ENCODE results near the gene DLK2.
"Not testable (repeated sequence)": the region's sequence is repeated elsewhere in the genome, so short reads cannot be mapped to it uniquely, and the experiment has no call there.

DLK2 gene

DNA sequence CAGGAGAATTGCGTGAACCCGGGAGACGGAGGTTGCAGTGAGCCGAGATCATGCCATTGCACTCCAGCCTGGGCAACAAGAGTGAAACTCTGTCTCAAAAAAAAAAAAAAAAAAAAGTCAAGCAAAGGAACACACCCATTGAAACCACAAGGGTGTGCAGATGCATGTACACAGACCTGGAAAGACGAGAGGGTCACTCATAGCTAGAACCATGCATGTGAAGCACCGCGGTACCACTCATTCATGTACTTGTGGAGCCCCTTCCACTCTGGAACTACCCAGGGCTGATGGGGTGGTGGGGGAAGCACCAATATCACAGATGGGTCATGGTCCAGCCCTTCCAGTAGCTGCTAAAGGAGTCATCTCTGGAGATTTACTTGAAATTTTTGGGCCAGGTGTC is 14.6 kb upstream of the DLK2 start:
- DNase-seq = no peak
- Histone ChIP-seq H3K4me3 (ENCODE audit: low read depth, low read length) (no peak overlapping the region), H3K36me3 (no peaks in the 10 kb centered on the region), H3K27me3 (ENCODE audit: insufficient read depth, low read depth, severe bottlenecking) (no peaks in the 10 kb centered on the region), H3K9me3 (ENCODE audit: severe bottlenecking) (no peaks in the 10 kb centered on the region), H3K27ac (no peak overlapping the region)
- TF ChIP-seq, protein P1, sequence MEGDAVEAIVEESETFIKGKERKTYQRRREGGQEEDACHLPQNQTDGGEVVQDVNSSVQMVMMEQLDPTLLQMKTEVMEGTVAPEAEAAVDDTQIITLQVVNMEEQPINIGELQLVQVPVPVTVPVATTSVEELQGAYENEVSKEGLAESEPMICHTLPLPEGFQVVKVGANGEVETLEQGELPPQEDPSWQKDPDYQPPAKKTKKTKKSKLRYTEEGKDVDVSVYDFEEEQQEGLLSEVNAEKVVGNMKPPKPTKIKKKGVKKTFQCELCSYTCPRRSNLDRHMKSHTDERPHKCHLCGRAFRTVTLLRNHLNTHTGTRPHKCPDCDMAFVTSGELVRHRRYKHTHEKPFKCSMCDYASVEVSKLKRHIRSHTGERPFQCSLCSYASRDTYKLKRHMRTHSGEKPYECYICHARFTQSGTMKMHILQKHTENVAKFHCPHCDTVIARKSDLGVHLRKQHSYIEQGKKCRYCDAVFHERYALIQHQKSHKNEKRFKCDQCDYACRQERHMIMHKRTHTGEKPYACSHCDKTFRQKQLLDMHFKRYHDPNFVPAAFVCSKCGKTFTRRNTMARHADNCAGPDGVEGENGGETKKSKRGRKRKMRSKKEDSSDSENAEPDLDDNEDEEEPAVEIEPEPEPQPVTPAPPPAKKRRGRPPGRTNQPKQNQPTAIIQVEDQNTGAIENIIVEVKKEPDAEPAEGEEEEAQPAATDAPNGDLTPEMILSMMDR (IDR thresholded peaks at IDR 0.05; ENCODE audit: low read depth, low read length) = no peak

DNA sequence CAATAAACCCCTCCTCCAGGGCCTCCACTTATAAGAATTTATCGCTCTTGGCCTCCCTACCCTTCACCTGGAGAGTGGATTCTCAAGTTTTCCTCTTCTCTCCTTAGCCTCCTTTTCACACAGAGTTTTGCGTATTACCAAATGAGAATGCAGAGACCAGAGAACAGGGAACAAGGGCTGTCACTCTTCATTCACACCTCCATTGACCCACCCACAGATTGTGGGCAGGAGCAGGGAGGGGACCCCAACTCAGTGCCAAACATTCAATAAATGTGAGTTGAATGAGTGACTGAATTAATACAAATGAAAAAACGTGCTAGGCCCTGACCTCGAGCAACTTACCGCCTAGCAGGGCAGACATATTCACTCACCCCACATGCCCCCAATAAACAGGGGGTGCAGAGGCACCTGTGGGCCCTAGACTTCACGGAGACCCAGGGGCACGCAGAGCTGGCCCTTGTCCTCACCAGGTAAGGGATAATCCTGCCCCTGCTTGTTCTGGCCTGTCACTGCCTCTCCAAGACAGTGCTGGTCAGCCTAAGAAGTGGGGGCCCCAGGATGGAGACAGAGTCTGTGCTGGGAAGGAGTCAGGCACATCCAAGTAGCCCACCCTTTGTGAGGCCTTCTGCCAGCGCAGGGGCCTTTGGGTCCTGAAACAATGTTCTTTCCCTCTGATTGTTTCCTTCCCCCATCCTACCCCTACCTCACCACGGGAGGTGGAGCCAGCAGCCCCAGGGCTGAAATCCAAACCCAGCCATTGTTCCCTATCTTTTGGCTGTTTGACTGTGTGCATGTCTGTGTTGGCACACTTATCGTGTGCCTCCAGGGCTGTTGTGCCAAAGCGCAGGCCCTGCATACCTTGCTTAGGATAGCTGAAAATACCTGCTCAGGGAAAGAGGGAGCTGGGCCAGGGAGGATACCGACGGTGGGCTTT is 13.7 kb upstream of the DLK2 start:
- Histone ChIP-seq H3K27me3 (ENCODE audit: insufficient read depth, low read depth, severe bottlenecking) (no peaks in the 10 kb centered on the region), H3K27ac (no peak overlapping the region; the same call in 1 of the 2 replicates), H3K36me3 (no peaks in the 10 kb centered on the region), H3K9me3 (ENCODE audit: severe bottlenecking) (no peaks in the 10 kb centered on the region), H3K4me3 (ENCODE audit: low read depth, low read length) (no peak overlapping the region)
- DNase-seq = no peak
- TF ChIP-seq, protein P1 (IDR thresholded peaks at IDR 0.05; ENCODE audit: low read depth, low read length) = no peak

DNA sequence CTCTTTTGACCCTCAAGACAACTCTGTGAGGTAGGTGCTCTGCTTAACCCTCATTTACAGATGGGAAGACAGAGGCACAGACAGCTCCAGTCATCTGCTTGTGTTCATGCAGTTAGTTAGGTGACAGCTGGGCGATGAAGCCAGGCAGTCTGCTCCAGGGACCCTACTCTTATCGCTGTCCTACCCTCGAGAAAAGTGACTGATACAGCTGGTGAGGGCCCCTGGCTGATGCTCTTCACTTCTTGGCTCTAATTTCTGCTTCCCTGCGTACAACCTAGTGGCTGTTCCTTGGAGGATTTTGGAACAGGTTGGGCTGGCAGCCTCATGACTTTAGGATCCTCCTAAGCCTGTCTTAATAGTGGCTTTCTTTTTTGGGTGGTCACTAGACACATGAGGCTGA is 12.9 kb upstream of the DLK2 start:
- DNase-seq = no peak
- Histone ChIP-seq H3K27ac (no peak overlapping the region; the same call in 1 of the 2 replicates), H3K4me3 (ENCODE audit: low read depth, low read length) (no peak overlapping the region), H3K27me3 (ENCODE audit: insufficient read depth, low read depth, severe bottlenecking) (no peaks in the 10 kb centered on the region), H3K36me3 (no peaks in the 10 kb centered on the region), H3K9me3 (ENCODE audit: severe bottlenecking) (no peaks in the 10 kb centered on the region)
- TF ChIP-seq, protein P1 (IDR thresholded peaks at IDR 0.05; ENCODE audit: low read depth, low read length) = no peak

DNA sequence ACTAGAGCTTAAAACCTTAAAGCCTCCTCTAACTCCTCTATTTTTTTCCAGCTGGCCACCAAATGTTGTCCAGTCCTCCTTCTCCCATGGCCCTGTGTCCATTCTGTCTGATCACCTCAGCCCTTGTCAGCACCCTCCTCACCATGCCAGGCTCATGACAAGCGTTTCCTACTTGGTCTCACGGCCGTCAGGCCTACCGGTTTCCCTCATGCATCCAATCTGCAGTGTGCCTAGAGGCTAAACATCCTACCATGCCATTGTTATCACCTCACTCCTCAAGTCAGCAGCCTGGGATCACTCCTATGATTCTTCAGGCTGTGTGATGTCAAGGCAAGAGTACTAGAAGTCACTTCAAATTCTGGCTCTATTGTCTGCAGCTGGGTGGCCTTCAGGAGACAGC is 12.4 kb upstream of the DLK2 start:
- no peak overlapping the region for H3K4me3 ChIP-seq (ENCODE audit: low read depth, low read length)
- H3K27me3 ChIP-seq (ENCODE audit: insufficient read depth, low read depth, severe bottlenecking) = no peaks in the 10 kb centered on the region
- H3K36me3 ChIP-seq = no peaks in the 10 kb centered on the region
- no peak for DNase-seq
- H3K9me3 ChIP-seq (ENCODE audit: severe bottlenecking) = no peaks in the 10 kb centered on the region
- H3K27ac ChIP-seq = no peak overlapping the region
- TF ChIP-seq, protein P1 (IDR thresholded peaks at IDR 0.05; ENCODE audit: low read depth, low read length) = no peak

DNA sequence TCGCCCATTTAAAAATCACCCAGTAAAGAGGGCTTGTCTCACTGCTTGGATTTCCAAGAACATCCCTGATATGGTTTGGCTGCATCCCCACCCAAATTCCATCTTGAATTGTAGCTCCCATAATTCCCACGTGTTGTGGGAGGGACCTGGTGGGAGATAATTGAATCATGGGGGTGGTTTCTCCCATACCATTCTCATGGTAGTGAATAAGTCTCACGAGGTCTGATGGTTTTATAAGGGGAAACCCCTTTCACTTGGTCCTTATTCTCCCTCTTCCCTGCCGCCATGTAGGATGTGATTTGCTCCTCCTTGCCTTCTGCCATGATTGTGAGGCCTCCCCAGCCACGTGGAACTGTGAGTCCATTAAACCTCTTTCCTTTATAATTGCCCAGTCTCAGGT is 11.9 kb upstream of the DLK2 start:
- DNase-seq; H3K36me3 ChIP-seq; H3K9me3 ChIP-seq (ENCODE audit: severe bottlenecking); H3K4me3 ChIP-seq (ENCODE audit: low read depth, low read length); H3K27ac ChIP-seq; H3K27me3 ChIP-seq (ENCODE audit: insufficient read depth, low read depth, severe bottlenecking): not testable (repeated sequence)

DNA sequence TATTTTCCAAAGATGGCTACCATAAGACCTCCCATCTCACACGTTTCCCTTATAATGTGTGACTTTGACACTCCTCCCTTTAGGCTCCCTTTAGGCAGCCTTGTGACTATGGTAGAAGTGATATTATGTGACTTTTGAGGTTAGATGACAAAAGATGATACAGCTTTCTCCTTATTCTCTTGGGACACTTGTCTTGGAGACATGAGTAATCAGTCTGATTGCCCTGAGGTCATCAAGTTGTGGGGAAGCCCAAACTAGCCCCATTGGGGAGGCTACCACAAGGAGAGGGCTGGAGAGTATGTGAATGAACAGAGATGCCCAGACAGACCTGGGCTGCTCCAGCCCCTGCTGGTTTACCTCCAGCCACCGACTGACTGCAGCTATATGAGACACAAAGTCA is 10.6 kb upstream of the DLK2 start:
- TF ChIP-seq, protein P1 (IDR thresholded peaks at IDR 0.05; ENCODE audit: low read depth, low read length) = no peak
- Histone ChIP-seq H3K9me3 (ENCODE audit: severe bottlenecking) (no peaks in the 10 kb centered on the region), H3K27ac (no peak overlapping the region), H3K36me3 (no peaks in the 10 kb centered on the region), H3K27me3 (ENCODE audit: insufficient read depth, low read depth, severe bottlenecking) (no peaks in the 10 kb centered on the region), H3K4me3 (ENCODE audit: low read depth, low read length) (no peak overlapping the region)
- no peak for DNase-seq

Data from WERI-Rb-1 (cell line).